Endothelial cell of umbilical vein (primary cell): ENCODE data around the gene SLC5A2. TPM values are rescaled to one million over a fixed set of nuclear protein-coding genes. Genes with fewer than 3 reads are reported as not detected.
"Not testable (repeated sequence)": the region's sequence is repeated elsewhere in the genome, so short reads cannot be mapped to it uniquely, and the experiment has no call there.

Experiments
- BruUV-seq: library from RNA; stranded (reverse); fragments of 400-500 nt; replicated peaks from 2 replicates; lab custom pipeline; 2021; lab: Mats Ljungman, UMichigan
- CTCF ChIA-PET: fragments of 300-600, 350-600 bp; sonication (Branson Sonifier 250); formaldehyde crosslinking; loops from one replicate; lab custom pipeline; 2021; ENCODE audit warnings: antibody characterized with exemption, inconsistent platforms; lab: Charles Lee
- POLR2A ChIA-PET: fragments of 300-600, 350-600 bp; sonication (Branson Sonifier 250); formaldehyde crosslinking; loops from one replicate; lab custom pipeline; 2021; ENCODE audit warnings: antibody characterized with exemption, inconsistent platforms; lab: Charles Lee
- DNase-seq: peaks from one replicate; pipeline ENCODE4 v3.0.0-alpha.2; 2011; ENCODE audit warnings: low read depth, low spot score
- FAIRE-seq: peaks from 2 replicates; lab custom pipeline; 2011; peaks lifted over from hg19 to GRCh38; lab: Jason Lieb, UNC
- H2AFZ ChIP-seq: 2 replicates; pipeline ENCODE4 v1.6.0; 2012; ENCODE audit warnings: low read depth, low read length, control low read depth, inconsistent platforms
- H3K27ac ChIP-seq: 2 replicates; pipeline ENCODE4 v1.5.1; 2011; ENCODE audit warnings: low read depth, mild to moderate bottlenecking, control low read depth, low read length, moderate library complexity; ENCODE audit not compliant: insufficient read depth
- H3K27me3 ChIP-seq, 2 experiments: 2 replicates each; pipeline versions ENCODE4 v1.6.0 to v1.6.1; 2011; ENCODE audit warnings: low read length in 2 of 2, mixed read lengths in 1 of 2; ENCODE audit not compliant: control insufficient read depth in 2 of 2, insufficient read depth in 2 of 2
- H3K36me3 ChIP-seq, 2 experiments: 2 replicates in 1 of 2; 3 replicates in 1 of 2; pipeline ENCODE4 v1.5.1; 2011; ENCODE audit warnings: low read length in 2 of 2, mild to moderate bottlenecking in 1 of 2, moderate library complexity in 1 of 2; ENCODE audit not compliant: control insufficient read depth in 2 of 2, insufficient read depth in 2 of 2; ENCODE audit errors: extremely low read depth in 1 of 2
- H3K4me1 ChIP-seq: 3 replicates; pipeline ENCODE4 v1.5.1; 2011; ENCODE audit warnings: mild to moderate bottlenecking, low read length; ENCODE audit not compliant: control insufficient read depth, insufficient read depth; ENCODE audit errors: extremely low read depth
- H3K4me2 ChIP-seq: 2 replicates; pipeline ENCODE4 v1.6.1; 2011; ENCODE audit warnings: low read length, control low read depth, mixed read lengths; ENCODE audit not compliant: insufficient read depth
- H3K4me3 ChIP-seq, 3 experiments: fragments of 200-600 bp in 1 of 3; sonication (generic), shearing (Covaris generic) in 1 of 3; replicated peaks in 1 of 3; 2 replicates each; pipeline ENCODE4 v1.5.1; 2011 to 2016; ENCODE audit warnings: control low read depth in 3 of 3, low read length in 3 of 3, mild to moderate bottlenecking in 2 of 3, inconsistent platforms in 1 of 3, low read depth in 1 of 3, moderate library complexity in 1 of 3; ENCODE audit not compliant: insufficient read depth in 1 of 3
- H3K79me2 ChIP-seq: 2 replicates; pipeline ENCODE4 v1.6.0; 2012; ENCODE audit warnings: low read length, inconsistent platforms; ENCODE audit not compliant: control insufficient read depth, insufficient read depth
- H3K9ac ChIP-seq: replicated peaks from 2 replicates; pipeline ENCODE3; 2011; ENCODE audit warnings: low read length, control low read depth; ENCODE audit not compliant: insufficient read depth; ENCODE audit errors: extremely low read depth
- H3K9me1 ChIP-seq: replicated peaks from 3 replicates; pipeline ENCODE4 v1.6.0; 2011; ENCODE audit warnings: mild to moderate bottlenecking, low read length; ENCODE audit not compliant: control insufficient read depth, insufficient read depth; ENCODE audit errors: extremely low read depth
- H3K9me3 ChIP-seq: replicated peaks from 2 replicates; pipeline ENCODE4 v1.5.1; 2012; ENCODE audit warnings: low read length, inconsistent platforms; ENCODE audit not compliant: control insufficient read depth, insufficient read depth
- H4K20me1 ChIP-seq: replicated peaks from 2 replicates; pipeline ENCODE3; 2011; ENCODE audit warnings: mild to moderate bottlenecking, low read length; ENCODE audit not compliant: control insufficient read depth, insufficient read depth; ENCODE audit errors: extremely low read depth
- EZH2 ChIP-seq: IDR thresholded peaks from 2 replicates; pipeline ENCODE4 v1.6.1; 2012; ENCODE audit warnings: borderline replicate concordance, low read depth, mild to moderate bottlenecking, moderate library complexity, low read length, inconsistent platforms; ENCODE audit not compliant: severe bottlenecking
- GATA2 ChIP-seq: IDR thresholded peaks from 2 replicates; pipeline ENCODE4 v1.7.0; 2011; ENCODE audit warnings: low read depth, mild to moderate bottlenecking, moderate library complexity, mixed read lengths, low read length; ENCODE audit not compliant: insufficient read length, insufficient read depth
- JUN ChIP-seq: IDR thresholded peaks from 2 replicates; pipeline ENCODE4 v1.6.1; 2011; ENCODE audit warnings: borderline replicate concordance, low read depth; ENCODE audit not compliant: insufficient read length, insufficient read depth
- MAX ChIP-seq: IDR thresholded peaks from 2 replicates; pipeline ENCODE4 v1.6.1; 2011; ENCODE audit not compliant: insufficient read depth, insufficient read length
- MYC ChIP-seq: IDR thresholded peaks from one replicate; pipeline ENCODE4 v1.6.1; 2011; ENCODE audit warnings: mild to moderate bottlenecking, low read depth, low read length
- POLR2A ChIP-seq: IDR thresholded peaks from 2 replicates; pipeline ENCODE4 v1.6.1; 2012; ENCODE audit warnings: low read depth, mild to moderate bottlenecking, control low read depth, low read length
- POLR2AphosphoS5 ChIP-seq: IDR thresholded peaks from 2 replicates; pipeline ENCODE4 v1.6.1; 2012; ENCODE audit warnings: low read depth, mild to moderate bottlenecking, control low read depth, low read length, moderate library complexity; ENCODE audit not compliant: insufficient read depth
- dilution Hi-C: fragments of 300-500 bp; cut with MboI; formaldehyde crosslinking; loops from one replicate; pipeline ENCODE4 v1.15.0; 2019; ENCODE audit warnings: low sequenced_read_pairs; ENCODE audit not compliant: extremely low pct_ligation_motif_present
- intact Hi-C: fragments of 100-400 bp; cut with micrococcal nuclease; formaldehyde crosslinking; loops from one replicate; pipeline ENCODE4 v1.10.0; 2022
- polyA plus RNA-seq, 4 experiments: library from polyadenylated mRNA; depleted of rRNA in 3 of 4; stranded (reverse) in 3 of 4; unstranded in 1 of 4; fragments of >200 nt; gene quantifications; 2 replicates each; pipeline versions ENCODE4 v1.2.1 to v1.2.3, GENCODE V29; 2011 to 2012; ENCODE audit warnings: missing spikeins in 1 of 4
- total RNA-seq: library from RNA; stranded (reverse); gene quantifications from 2 replicates; pipeline ENCODE4 v1.2.3, GENCODE V29; 2021

The SLC5A2 gene
- total and polyA plus RNA-seq, 2 donors (not counting 3 experiments of a cell fraction or from before 2014, with no cell fraction given), result 0.03 TPM; not detected in 1

DNA sequence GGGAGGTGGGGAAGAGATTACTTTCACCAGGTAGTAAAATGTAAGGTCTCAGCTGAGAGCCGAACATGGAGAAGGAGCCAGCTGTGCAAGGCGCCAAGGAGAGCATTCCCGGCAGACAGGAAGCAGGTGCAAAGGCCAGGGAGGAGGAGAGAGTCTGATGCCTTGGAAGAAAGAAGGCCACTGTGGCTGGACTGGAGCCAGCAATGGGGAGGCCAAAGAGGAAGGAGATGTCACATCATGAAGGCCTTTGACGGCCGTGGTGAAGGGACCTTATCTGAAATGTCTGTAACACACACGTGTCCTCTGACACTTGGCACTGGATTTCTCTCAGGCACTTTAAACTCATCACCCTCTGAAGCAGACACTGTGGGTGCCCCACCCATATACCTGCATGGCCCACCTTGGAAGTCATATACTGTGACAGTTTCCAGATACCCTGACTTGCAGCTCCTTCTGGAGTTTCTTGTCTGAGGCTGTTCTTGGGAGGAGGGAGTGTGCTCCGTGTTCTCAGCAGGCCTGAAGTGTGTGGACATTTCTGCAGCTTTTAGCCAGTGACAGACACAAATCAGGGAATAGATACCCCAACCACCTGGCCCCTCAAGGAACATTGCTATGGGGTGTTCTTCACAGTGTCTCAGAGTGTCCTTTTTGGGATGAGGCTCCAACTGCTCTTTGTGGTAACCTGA is 1.9 kb upstream of the SLC5A2 start:
- dilution Hi-C loops (no loop called here), intact Hi-C loops (no loop called here)
- Histone ChIP-seq H3K9me1 (no peaks in the 10 kb centered on the region), H4K20me1 (no peaks in the 10 kb centered on the region), H3K27me3 (no peaks in the 10 kb centered on the region), H3K4me1 (peaks cover 10% of the 10 kb centered on the region), H3K9ac (no peak overlapping the region), H3K4me2 (no peak overlapping the region), H3K36me3 (peaks cover 0 to 10% of the 10 kb centered on the region in 2 experiments), H3K9me3 (no peaks in the 10 kb centered on the region), H3K4me3 (no peak overlapping the region), H3K27ac (no peak overlapping the region), H3K79me2 (no peaks in the 10 kb centered on the region), H2AFZ (no peak overlapping the region)
- POLR2A ChIA-PET, result no interaction called here
- TF ChIP-seq POLR2A (peak; percentile 21), EZH2 (no peak), JUN (no peak), GATA2 (no peak), MYC (no peak), POLR2AphosphoS5 (peak; percentile 57), MAX (no peak)
- DNase-seq (peak; percentile 34), FAIRE-seq (peak; percentile 81)
- BruUV-seq, result no TSS peak
- CTCF ChIA-PET, result interaction anchor here (3.4 kb wide), 1 partner anchor 21 kb away, joined by 13 read pairs; the partner anchor contains the start of gene ARMC5

DNA sequence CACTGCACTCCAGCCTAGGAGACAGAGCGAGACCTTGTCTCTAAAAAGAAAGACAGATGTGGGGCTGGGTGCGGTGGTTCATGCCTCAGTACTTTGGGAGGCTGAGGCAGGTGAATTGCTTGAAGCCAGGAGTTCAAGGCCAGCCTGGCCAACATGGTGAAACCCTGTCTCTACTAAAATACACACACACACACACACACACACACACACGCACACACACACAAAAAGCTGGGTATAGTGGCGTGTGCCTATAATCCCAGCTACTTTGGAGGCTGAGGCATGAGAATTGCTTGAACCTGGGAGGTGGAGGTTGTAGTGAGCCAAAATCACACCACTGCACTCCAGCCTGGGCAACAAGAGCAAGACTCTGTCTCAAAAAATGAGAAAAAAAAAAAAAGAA is 1.1 kb downstream of the SLC5A2 start:
- dilution Hi-C loops, H3K9me3 ChIP-seq, H3K27ac ChIP-seq, intact Hi-C loops, CTCF ChIA-PET, FAIRE-seq, H3K79me2 ChIP-seq, BruUV-seq, H3K9ac ChIP-seq, H2AFZ ChIP-seq, H3K36me3 ChIP-seq, DNase-seq, POLR2A ChIA-PET, H4K20me1 ChIP-seq, H3K9me1 ChIP-seq, H3K4me3 ChIP-seq, H3K4me2 ChIP-seq: not testable (repeated sequence)
- Histone ChIP-seq H3K27me3 (peaks cover 3 to 23% of the 10 kb centered on the region in 2 experiments), H3K4me1 (peaks cover 21% of the 10 kb centered on the region)
